GM23338 (cell line): ENCODE results near the gene AOPEP.
"Not testable (repeated sequence)": the region's sequence is repeated elsewhere in the genome, so short reads cannot be mapped to it uniquely, and the experiment has no call there.

Experiments
- CREB1 ChIP-seq: fragments of 250-450 bp; sonication (Bioruptor Pico); IDR thresholded peaks from 2 replicates; pipeline ENCODE4 v1.5.0; 2020; ENCODE audit warnings: low read depth, mild to moderate bottlenecking, moderate library complexity
- EZH2 ChIP-seq: fragments of 200-600 bp; sonication (generic); IDR thresholded peaks from one replicate; pipeline ENCODE4 v1.8.0; 2017; ENCODE audit warnings: antibody characterized with exemption, mild to moderate bottlenecking, low read depth; ENCODE audit not compliant: unreplicated experiment
- EZH2phosphoT487 ChIP-seq: fragments of 200-600 bp; sonication (generic); IDR thresholded peaks from one replicate; pipeline ENCODE4 v1.8.1; 2018; ENCODE audit warnings: antibody characterized with exemption; ENCODE audit not compliant: unreplicated experiment
- JUNB ChIP-seq: IDR thresholded peaks from one replicate; pipeline ENCODE4 v1.6.1; 2016; ENCODE audit warnings: antibody characterized with exemption; ENCODE audit not compliant: unreplicated experiment
- NANOG ChIP-seq: IDR thresholded peaks from 2 replicates; pipeline ENCODE4 v1.6.1; 2016; ENCODE audit warnings: antibody characterized with exemption, borderline replicate concordance
- POLR2AphosphoS5 ChIP-seq: IDR thresholded peaks from 2 replicates; pipeline ENCODE4 v1.6.1; 2016; ENCODE audit warnings: antibody characterized with exemption, low read depth
- STAT1 ChIP-seq: IDR thresholded peaks from one replicate; pipeline ENCODE4 v1.6.1; 2016; ENCODE audit warnings: antibody characterized with exemption; ENCODE audit not compliant: unreplicated experiment
- ZNF114 ChIP-seq: fragments of 250-450 bp; sonication (Bioruptor Pico); IDR thresholded peaks from 2 replicates; pipeline ENCODE4 v1.5.0; 2020; ENCODE audit warnings: mild to moderate bottlenecking, moderate library complexity
- TF ChIP-seq, protein P1 (sequence below), 2 experiments: fragments of 200-600 bp in 1 of 2; sonication (generic) in 1 of 2; conservative IDR thresholded peaks; 2 replicates each; pipeline versions ENCODE4 v1.5.1 to v1.6.1; 2016 to 2017; ENCODE audit warnings: antibody characterized with exemption in 2 of 2, low read depth in 2 of 2, mild to moderate bottlenecking in 2 of 2, moderate library complexity in 1 of 2
- TF ChIP-seq, protein P2 (sequence below): IDR thresholded peaks from one replicate; pipeline ENCODE4 v1.6.1; 2018; ENCODE audit warnings: antibody characterized with exemption; ENCODE audit not compliant: unreplicated experiment
- TF ChIP-seq, protein P3 (sequence below): IDR thresholded peaks from 2 replicates; pipeline ENCODE4 v1.6.1; 2016; ENCODE audit warnings: antibody characterized with exemption
- TF ChIP-seq, protein P4 (sequence below): fragments of 250-450 bp; sonication (Bioruptor Pico); IDR thresholded peaks from 2 replicates; pipeline ENCODE4 v1.5.0; 2020; ENCODE audit warnings: mild to moderate bottlenecking, moderate library complexity

DNA sequence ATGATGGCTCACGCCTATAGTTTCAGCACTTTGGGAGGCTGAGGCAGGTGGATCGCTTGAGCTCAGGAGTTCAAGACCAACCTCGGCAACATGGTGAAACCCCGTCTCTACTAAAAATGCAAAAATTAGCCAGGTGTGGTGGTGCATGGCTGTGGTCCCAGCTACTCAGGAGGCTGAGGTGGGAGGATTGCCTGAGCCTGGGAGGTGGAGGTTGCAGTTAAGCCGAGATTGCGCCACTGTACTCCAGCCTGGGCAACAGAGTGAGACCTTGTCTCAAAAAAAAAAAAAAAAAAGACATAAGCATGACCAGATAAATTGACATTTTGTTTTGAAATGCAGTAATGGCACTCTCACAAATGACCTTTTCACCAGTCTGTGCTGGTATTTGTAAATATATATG is 294.1 kb downstream of the AOPEP start:
- TF ChIP-seq, protein P1, sequence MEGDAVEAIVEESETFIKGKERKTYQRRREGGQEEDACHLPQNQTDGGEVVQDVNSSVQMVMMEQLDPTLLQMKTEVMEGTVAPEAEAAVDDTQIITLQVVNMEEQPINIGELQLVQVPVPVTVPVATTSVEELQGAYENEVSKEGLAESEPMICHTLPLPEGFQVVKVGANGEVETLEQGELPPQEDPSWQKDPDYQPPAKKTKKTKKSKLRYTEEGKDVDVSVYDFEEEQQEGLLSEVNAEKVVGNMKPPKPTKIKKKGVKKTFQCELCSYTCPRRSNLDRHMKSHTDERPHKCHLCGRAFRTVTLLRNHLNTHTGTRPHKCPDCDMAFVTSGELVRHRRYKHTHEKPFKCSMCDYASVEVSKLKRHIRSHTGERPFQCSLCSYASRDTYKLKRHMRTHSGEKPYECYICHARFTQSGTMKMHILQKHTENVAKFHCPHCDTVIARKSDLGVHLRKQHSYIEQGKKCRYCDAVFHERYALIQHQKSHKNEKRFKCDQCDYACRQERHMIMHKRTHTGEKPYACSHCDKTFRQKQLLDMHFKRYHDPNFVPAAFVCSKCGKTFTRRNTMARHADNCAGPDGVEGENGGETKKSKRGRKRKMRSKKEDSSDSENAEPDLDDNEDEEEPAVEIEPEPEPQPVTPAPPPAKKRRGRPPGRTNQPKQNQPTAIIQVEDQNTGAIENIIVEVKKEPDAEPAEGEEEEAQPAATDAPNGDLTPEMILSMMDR (conservative IDR thresholded peaks at IDR 0.05; ENCODE audit: low read depth in 2 of 2): not testable (repeated sequence)
- TF ChIP-seq EZH2; STAT1; POLR2AphosphoS5; JUNB; EZH2phosphoT487; CREB1 (CRISPR knock-in tag); NANOG; ZNF114 (CRISPR knock-in tag): not testable (repeated sequence)
- TF ChIP-seq, protein P2, sequence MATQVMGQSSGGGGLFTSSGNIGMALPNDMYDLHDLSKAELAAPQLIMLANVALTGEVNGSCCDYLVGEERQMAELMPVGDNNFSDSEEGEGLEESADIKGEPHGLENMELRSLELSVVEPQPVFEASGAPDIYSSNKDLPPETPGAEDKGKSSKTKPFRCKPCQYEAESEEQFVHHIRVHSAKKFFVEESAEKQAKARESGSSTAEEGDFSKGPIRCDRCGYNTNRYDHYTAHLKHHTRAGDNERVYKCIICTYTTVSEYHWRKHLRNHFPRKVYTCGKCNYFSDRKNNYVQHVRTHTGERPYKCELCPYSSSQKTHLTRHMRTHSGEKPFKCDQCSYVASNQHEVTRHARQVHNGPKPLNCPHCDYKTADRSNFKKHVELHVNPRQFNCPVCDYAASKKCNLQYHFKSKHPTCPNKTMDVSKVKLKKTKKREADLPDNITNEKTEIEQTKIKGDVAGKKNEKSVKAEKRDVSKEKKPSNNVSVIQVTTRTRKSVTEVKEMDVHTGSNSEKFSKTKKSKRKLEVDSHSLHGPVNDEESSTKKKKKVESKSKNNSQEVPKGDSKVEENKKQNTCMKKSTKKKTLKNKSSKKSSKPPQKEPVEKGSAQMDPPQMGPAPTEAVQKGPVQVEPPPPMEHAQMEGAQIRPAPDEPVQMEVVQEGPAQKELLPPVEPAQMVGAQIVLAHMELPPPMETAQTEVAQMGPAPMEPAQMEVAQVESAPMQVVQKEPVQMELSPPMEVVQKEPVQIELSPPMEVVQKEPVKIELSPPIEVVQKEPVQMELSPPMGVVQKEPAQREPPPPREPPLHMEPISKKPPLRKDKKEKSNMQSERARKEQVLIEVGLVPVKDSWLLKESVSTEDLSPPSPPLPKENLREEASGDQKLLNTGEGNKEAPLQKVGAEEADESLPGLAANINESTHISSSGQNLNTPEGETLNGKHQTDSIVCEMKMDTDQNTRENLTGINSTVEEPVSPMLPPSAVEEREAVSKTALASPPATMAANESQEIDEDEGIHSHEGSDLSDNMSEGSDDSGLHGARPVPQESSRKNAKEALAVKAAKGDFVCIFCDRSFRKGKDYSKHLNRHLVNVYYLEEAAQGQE: not testable (repeated sequence)
- TF ChIP-seq, protein P3, sequence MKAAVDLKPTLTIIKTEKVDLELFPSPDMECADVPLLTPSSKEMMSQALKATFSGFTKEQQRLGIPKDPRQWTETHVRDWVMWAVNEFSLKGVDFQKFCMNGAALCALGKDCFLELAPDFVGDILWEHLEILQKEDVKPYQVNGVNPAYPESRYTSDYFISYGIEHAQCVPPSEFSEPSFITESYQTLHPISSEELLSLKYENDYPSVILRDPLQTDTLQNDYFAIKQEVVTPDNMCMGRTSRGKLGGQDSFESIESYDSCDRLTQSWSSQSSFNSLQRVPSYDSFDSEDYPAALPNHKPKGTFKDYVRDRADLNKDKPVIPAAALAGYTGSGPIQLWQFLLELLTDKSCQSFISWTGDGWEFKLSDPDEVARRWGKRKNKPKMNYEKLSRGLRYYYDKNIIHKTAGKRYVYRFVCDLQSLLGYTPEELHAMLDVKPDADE: not testable (repeated sequence)
- TF ChIP-seq, protein P4, sequence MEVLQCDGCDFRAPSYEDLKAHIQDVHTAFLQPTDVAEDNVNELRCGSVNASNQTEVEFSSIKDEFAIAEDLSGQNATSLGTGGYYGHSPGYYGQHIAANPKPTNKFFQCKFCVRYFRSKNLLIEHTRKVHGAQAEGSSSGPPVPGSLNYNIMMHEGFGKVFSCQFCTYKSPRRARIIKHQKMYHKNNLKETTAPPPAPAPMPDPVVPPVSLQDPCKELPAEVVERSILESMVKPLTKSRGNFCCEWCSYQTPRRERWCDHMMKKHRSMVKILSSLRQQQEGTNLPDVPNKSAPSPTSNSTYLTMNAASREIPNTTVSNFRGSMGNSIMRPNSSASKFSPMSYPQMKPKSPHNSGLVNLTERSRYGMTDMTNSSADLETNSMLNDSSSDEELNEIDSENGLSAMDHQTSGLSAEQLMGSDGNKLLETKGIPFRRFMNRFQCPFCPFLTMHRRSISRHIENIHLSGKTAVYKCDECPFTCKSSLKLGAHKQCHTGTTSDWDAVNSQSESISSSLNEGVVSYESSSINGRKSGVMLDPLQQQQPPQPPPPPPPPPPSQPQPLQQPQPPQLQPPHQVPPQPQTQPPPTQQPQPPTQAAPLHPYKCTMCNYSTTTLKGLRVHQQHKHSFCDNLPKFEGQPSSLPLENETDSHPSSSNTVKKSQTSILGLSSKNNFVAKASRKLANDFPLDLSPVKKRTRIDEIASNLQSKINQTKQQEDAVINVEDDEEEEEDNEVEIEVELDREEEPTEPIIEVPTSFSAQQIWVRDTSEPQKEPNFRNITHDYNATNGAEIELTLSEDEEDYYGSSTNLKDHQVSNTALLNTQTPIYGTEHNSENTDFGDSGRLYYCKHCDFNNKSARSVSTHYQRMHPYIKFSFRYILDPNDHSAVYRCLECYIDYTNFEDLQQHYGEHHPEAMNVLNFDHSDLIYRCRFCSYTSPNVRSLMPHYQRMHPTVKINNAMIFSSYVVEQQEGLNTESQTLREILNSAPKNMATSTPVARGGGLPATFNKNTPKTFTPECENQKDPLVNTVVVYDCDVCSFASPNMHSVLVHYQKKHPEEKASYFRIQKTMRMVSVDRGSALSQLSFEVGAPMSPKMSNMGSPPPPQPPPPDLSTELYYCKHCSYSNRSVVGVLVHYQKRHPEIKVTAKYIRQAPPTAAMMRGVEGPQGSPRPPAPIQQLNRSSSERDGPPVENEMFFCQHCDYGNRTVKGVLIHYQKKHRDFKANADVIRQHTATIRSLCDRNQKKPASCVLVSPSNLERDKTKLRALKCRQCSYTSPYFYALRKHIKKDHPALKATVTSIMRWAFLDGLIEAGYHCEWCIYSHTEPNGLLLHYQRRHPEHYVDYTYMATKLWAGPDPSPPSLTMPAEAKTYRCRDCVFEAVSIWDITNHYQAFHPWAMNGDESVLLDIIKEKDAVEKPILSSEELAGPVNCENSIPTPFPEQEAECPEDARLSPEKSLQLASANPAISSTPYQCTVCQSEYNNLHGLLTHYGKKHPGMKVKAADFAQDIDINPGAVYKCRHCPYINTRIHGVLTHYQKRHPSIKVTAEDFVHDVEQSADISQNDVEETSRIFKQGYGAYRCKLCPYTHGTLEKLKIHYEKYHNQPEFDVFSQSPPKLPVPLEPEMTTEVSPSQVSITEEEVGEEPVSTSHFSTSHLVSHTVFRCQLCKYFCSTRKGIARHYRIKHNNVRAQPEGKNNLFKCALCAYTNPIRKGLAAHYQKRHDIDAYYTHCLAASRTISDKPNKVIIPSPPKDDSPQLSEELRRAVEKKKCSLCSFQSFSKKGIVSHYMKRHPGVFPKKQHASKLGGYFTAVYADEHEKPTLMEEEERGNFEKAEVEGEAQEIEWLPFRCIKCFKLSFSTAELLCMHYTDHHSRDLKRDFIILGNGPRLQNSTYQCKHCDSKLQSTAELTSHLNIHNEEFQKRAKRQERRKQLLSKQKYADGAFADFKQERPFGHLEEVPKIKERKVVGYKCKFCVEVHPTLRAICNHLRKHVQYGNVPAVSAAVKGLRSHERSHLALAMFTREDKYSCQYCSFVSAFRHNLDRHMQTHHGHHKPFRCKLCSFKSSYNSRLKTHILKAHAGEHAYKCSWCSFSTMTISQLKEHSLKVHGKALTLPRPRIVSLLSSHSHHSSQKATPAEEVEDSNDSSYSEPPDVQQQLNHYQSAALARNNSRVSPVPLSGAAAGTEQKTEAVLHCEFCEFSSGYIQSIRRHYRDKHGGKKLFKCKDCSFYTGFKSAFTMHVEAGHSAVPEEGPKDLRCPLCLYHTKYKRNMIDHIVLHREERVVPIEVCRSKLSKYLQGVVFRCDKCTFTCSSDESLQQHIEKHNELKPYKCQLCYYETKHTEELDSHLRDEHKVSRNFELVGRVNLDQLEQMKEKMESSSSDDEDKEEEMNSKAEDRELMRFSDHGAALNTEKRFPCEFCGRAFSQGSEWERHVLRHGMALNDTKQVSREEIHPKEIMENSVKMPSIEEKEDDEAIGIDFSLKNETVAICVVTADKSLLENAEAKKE (CRISPR knock-in tag): not testable (repeated sequence)
